ENCODE results near the gene TCP1.

GRCh38 chr6:159809149-159809548 is 19.7 kb upstream of the TCP1 start:
- TF ChIP-seq CTCF (IDR thresholded peaks at IDR 0.05 in 8 of 11, conservative IDR thresholded peaks at IDR 0.05 in 3 of 11): no peak
- no peak for TF ChIP-seq POLR2AphosphoS5 (IDR thresholded peaks at IDR 0.05)
